GM21528 (cell line): ENCODE results near the gene HSF5.
"Not testable (repeated sequence)": the region's sequence is repeated elsewhere in the genome, so short reads cannot be mapped to it uniquely, and the experiment has no call there.

Source experiments
- ATAC-seq: cut with Tn5 transposase; IDR thresholded peaks from one replicate; pipeline ENCODE4 v1.9.1; 2021; ENCODE audit warnings: mild to moderate bottlenecking, moderate library complexity; ENCODE audit not compliant: unreplicated experiment, low FRiP score

HSF5 gene

GRCh38 chr17:58517378-58517927 lies 29.2 kb upstream of the HSF5 start:
- no peak for ATAC-seq

DNA sequence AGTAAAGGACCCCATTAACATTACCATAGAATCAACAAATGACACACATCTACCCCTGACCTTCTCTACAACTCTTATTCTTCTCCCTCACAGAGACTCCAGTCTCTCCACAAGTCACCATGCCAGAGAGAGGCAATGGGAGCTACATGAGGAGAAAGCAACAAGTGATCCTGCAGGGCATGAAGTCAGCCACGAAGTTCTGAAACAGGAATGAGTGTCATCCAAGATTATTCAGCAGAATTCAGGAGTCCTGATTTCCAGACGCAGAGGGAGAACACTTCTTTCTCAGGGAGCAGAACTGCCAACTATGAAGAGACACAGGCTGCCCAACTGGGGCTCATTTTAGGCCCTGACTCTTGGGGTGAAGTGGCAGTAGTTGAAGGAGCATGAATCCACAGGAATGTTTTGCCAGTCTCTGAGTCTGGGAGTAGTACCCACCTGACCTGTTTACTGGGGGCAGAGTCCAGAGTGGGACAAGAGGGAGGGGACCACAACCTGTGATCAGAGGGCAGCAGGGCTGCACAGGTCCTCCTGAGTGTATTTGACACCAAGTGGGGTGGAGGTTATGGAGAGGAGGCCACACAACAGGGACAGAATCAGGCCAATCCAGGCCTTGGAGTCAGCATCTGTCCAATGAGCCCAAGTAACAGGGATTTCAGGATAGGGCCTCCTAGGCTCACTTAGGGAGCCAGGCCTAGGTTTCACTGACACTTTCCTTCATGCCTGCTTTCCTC lies 28.6 kb upstream of the HSF5 start:
- ATAC-seq: no peak

- ATAC-seq: no peak
These were observed 27.1 kb upstream of the HSF5 start for GRCh38 chr17:58515286-58515685.

GRCh38 chr17:58514770-58515157 lies 26.6 kb upstream of the HSF5 start:
- no peak for ATAC-seq

DNA sequence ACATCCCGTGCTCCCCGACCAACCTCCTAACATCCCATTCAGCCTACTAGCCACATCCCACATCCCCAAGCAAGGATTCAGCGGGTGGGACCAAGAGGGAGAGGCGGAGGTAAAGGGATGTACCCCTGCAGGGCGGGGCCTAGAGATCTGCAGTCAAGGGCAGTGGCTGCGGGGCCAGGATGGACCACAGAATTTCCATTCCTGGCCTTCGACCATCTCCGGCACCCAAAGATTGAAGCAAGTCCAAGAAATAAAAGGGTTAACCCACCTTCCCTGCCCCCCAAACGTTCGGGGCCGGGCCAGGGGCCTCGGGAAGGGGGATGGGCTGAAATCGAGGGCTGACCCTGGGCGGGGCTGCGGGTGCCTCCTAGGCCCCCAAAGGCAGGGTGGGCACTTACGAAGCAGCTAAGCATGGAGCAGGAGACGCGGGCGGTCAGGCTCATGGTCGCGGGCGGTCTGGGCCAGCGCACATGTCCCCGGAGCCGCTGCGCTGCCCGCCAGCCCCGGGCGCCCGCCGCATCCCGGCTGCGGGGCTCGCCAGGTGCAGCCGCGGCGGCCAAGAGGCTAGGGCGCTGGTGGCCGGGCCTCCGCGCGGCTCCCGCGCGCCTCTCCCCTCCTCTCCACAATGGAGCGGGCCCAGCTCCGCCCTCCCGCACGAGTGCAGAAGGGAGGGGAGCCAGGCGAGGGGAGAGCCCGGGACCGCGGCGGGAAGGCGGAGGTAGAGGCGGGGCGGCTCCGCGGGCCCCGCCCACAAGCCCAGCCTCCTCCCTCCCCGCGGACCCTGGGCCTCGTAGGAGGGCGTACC lies 26.0 kb upstream of the HSF5 start, which contains the start of gene MTMR4:
TSS of gene MTMR4 (minus strand) at position 674 of the 805 bp plus-strand sequence. CDS start at position 443, 231 bp downstream.
- no peak for ATAC-seq

- ATAC-seq: no peak
These were observed 25.2 kb upstream of the HSF5 start for GRCh38 chr17:58513267-58513964.

GRCh38 chr17:58510075-58510474 lies 21.9 kb upstream of the HSF5 start:
- no peak for ATAC-seq

- ATAC-seq: no peak
These were observed 20.3 kb upstream of the HSF5 start for GRCh38 chr17:58508341-58509067.

- no peak for ATAC-seq
These were observed 19.0 kb upstream of the HSF5 start for GRCh38 chr17:58507123-58507634.

- no peak for ATAC-seq
These were observed 18.3 kb upstream of the HSF5 start for GRCh38 chr17:58506354-58507080.

DNA sequence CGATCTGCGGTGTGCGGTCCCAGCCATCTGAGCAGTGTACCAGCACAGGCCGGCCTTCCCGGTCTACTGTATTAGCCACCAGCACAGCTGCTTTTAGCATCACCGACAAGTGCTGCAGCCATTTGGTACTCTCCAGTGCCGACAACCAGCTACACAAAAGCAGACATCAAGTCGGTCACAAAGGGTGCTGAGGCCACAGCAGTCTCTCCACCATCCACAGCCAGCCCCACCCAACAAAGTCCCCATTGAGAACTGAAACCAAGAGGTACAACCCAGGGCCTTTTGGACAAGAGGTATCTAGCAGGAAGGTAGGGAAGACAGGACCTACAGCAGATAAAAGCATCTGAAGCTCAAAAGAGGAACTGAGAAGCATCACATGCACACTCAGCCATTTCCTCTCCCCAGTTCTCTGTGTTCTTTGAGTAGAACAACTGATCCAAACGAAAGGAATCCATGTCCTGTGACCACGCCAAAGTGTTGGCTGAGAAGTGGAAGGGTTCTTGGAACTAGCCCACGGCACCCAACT lies 16.7 kb upstream of the HSF5 start:
- ATAC-seq: peak; percentile 89

DNA sequence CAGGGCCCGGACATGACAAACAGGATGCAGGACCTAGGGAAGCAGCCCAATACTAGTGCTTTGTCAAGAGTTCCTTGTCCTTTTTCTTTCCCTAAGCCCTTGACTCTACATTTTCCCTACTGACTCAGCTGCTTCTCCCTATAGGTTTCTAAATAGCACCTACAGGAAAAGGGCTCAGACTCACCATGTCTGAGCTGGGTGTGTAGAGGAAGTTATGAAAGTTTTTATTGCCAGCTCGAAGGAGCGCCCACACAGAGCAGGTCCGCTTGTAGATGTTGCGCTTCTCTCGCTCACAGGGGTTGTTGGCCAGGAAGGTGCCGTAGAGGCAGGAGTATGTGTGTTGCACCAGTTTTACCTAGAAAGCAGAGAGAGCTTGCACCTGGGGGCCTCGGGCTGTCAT lies 15.7 kb upstream of the HSF5 start:
- ATAC-seq: no peak

DNA sequence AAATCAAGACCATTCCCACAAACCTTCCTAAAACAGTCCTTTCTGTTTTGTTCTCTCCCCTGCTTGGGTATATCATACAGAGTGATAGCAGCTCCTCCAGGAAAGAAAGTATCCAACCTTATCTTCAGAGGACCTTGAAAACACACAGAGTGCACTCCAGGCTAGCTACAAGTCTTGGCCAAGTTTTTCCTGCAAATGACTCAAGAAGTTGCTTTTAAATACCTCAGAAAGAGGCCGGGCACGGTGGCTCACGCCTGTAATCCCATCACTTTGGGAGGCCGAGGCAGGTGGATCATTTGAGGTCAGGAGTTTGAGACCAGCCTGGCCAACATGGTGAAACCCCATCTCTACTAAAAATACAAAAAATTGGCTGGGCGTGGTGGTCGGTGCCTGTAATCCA lies 14.9 kb upstream of the HSF5 start:
- ATAC-seq: not testable (repeated sequence)

DNA sequence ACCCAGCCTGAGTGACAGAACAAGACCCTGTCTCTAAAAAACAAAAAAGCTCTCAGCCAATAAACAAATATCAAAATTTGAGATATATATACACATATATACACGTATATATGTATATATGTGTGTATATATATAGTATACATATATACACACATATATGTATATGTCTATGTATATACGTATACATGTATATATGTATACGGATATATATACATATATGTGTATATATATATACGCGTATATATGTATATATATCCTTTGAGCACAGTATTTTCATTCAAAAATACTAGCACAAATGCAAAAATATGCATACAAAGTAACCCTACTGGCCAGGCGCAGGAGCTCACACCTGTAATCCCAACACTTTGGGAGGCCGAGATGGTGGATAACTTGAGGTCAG lies 13.2 kb upstream of the HSF5 start:
- ATAC-seq: no peak

DNA sequence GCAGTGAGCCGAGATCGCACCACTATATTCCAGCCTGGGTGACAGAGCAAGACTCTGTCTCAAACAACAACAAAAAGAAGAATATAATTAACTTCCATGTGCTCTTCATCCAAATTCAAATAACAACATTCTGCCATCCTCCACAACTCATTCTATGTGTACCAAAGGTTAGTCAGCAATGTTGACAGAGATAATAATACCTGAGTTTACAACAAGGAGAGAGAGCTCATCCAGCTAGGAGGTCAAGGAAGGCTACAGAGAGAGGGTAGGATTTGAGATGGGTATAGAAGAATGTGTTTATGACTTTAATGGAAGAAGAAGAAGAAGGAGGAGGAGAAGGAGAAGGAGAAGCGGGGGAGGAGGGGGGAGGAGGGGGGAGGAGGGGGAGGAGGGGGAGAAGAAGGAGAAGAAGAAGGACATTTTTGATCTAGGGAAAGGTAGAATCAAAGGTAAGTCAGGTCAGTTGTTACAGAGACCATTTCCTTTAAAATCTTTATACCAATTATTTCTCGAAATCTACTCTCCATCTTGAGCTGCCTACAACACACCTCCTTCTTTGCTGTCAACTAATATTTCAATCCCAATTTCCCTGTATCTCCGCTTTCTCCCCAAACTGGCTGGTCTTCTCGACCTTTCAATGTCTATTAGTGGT lies 10.1 kb upstream of the HSF5 start:
- ATAC-seq: no peak

DNA sequence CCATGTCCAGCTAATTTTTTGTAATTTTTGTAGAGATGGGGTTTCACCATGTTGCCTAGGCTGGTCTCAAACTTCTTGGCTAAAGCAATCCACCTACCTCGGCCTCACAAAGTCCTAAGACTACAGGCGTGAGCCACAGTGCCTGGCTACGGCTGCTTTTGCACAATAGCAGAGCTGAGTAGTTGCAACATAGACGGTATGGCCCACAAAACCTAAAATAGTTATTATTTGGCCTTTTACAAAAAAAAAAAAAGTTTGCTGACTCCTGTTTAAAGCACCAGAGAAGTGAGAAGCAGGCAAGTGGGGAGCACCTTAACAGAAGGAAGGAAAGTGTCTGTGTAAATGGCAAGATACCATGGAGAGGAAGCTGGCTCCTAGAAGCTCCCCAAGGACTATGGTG lies 5.3 kb upstream of the HSF5 start:
- no peak for ATAC-seq

DNA sequence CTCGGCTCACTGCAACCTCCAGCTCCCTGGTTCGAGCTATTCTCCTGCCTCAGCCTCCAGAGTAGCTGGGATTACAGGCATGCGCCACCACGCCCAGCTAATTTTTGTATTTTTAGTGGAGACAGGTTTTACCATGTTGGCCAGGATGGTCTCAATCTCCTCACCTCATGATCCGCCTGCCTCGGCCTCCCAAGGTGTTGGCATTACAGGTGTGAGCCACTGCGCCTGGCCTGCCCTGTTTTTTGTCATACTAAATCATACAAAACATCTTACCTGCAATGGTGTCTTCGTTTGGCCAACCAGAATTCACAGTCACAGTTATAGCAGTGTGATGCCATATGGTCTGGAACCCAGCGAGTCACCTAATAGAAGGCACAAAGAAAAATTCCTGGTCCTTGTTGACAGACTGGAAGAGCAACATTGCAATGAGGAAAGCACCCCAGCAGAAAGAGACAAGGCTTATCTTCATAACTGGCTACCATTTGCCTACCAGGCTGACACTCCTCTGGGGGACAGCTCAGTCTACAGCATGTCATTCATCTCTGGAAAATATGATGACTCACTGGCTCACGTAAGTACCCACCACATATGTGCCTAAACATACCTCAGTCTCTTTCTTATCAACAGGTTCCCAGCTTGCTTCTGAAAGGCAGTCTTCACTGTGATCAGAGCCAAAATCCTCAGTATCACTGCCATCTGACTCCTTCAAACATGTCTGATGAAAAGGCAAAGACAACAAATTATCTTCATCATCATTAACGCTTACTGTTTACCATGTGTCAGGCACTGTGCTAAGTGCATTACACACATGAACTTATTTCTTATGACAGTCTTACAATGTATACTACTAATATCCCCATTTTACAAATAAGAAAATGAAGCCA lies 4.3 kb upstream of the HSF5 start:
- ATAC-seq: no peak
